ENCODE data around the gene LLGL1.

The LLGL1 gene

GRCh38 chr17:18270046-18270931, 44.9 kb downstream of the LLGL1 start:
- no peak for DNase-seq (ENCODE audit: low spot score)

- no peak for DNase-seq (ENCODE audit: low spot score)
Measured at GRCh38 chr17:18277076-18277475, 51.6 kb downstream of the LLGL1 start.

GRCh38 chr17:18278867-18279266, 53.4 kb downstream of the LLGL1 start:
- no peak for DNase-seq (ENCODE audit: low spot score)

- no peak for DNase-seq (ENCODE audit: low spot score)
Measured at GRCh38 chr17:18280249-18280648, 54.8 kb downstream of the LLGL1 start.

GRCh38 chr17:18280766-18281371, 55.4 kb downstream of the LLGL1 start:
- no peak for DNase-seq (ENCODE audit: low spot score)

- no peak for DNase-seq (ENCODE audit: low spot score)
Measured at GRCh38 chr17:18281788-18282187, 56.4 kb downstream of the LLGL1 start.

- DNase-seq (ENCODE audit: low spot score) = no peak
Measured at GRCh38 chr17:18285296-18285695, 59.9 kb downstream of the LLGL1 start.

GRCh38 chr17:18291718-18292540, 66.5 kb downstream of the LLGL1 start:
- no peak for DNase-seq (ENCODE audit: low spot score)
